ENCODE measurements around the gene CHL1. TPM values are rescaled to one million over a fixed set of nuclear protein-coding genes. Genes with fewer than 3 reads are reported as not detected.

Gene CHL1
- total RNA-seq, 1 experiment from 2014 or later: not detected

DNA sequence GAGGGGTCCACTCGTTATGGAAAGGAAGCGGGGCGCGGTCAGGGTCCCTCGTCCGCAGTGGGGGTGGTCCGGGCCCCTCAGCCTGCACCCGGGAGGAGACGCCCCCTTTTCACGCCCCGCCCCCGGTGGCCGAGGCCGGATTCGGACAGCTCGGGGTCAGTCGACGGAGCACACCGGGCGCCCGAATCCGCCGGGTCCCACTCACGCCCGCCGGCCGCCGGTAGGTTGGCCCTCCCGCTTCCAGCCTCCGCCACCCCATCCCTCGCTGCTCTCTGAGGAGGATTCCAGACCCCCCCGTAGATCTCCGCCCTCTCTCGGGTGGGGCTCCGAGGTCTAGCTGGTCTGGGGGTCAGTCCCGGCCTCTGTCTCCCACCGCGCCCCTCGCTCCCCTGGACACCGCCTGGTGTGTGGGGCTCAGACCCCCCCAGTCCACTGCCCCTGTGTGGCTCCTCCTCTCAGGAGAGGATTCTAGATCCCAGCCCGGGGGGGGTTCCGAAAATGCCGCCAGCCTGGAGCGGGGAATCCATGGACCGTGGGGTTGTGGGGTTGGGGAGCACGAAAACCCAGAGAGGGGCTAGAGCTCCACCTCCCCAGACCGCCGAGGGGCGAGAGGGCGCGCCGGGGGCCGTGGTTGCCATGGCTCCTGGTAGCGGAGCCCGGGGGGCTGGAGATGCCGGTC is 725 bp downstream of the CHL1 start:
- Histone ChIP-seq H4K20me1 (ENCODE audit: insufficient read depth) (no peaks in the 10 kb centered on the region), H2AFZ (no peak overlapping the region), H3F3A (ENCODE audit: insufficient read depth, low read depth) (no peaks in the 10 kb centered on the region), H3K27me3 (ENCODE audit: insufficient read depth, low read depth) (no peaks in the 10 kb centered on the region), H3K9me2 (ENCODE audit: insufficient read depth) (no peaks in the 10 kb centered on the region), H3K4me1 (replicated peaks; ENCODE audit: insufficient read depth) (no peaks in the 10 kb centered on the region), H3K79me2 (ENCODE audit: low read depth) (no peaks in the 10 kb centered on the region), H3K4me3 (no peak overlapping the region), H3K27ac (no peak overlapping the region), H3K4me2 (no peak overlapping the region), H3K9me3 (ENCODE audit: insufficient read depth, low read depth) (no peaks in the 10 kb centered on the region), H3K36me3 (ENCODE audit: low read depth) (no peaks in the 10 kb centered on the region)
- ChIA-PET CTCF (no interaction called here), POLR2A (ENCODE audit: unreplicated experiment) (no interaction called here)
- intact Hi-C loops (cut with micrococcal nuclease; ENCODE audit: unreplicated experiment): no loop called here
- DNase-seq: no peak
- BruUV-seq (replicated peaks): no TSS peak
- TF ChIP-seq, protein P1, sequence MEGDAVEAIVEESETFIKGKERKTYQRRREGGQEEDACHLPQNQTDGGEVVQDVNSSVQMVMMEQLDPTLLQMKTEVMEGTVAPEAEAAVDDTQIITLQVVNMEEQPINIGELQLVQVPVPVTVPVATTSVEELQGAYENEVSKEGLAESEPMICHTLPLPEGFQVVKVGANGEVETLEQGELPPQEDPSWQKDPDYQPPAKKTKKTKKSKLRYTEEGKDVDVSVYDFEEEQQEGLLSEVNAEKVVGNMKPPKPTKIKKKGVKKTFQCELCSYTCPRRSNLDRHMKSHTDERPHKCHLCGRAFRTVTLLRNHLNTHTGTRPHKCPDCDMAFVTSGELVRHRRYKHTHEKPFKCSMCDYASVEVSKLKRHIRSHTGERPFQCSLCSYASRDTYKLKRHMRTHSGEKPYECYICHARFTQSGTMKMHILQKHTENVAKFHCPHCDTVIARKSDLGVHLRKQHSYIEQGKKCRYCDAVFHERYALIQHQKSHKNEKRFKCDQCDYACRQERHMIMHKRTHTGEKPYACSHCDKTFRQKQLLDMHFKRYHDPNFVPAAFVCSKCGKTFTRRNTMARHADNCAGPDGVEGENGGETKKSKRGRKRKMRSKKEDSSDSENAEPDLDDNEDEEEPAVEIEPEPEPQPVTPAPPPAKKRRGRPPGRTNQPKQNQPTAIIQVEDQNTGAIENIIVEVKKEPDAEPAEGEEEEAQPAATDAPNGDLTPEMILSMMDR (conservative IDR thresholded peaks at IDR 0.05): no peak
- no peak for TF ChIP-seq EZH2 (IDR thresholded peaks at IDR 0.05; ENCODE audit: low read depth)

DNA sequence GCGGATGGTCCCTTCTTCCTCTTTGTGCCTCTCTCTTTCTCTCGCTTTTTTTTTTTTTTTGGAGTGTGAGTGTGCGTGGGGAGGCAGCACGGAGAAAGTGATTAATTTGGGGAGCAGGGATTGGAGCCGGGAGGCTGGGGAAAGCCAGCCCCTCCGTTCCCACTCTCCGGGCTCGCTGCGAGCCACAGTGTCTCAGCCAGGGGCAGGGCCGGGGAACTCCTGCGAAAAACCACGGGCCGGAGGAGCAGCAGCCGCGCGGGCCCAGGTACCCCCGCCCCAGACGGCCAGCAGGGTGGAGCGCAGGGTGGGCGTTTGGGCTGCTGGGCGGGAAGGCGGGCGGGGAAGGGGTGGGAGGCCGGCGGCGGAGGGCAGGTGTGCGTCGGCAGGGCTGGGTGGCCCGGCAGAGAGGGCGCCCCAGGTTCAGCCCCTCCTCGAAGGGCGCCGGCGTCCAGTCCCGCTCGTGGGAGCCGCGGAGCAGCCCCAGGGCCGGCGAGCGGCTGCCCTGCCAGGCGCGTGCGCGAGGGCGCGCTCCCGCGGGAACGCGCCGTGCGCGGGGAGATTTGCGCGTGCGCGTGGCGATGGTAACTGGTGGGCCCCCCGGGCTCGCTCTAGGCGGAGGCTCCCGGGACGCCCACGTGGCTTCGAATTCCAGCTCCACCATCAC is 1.4 kb downstream of the CHL1 start:
- intact Hi-C loops (cut with micrococcal nuclease; ENCODE audit: unreplicated experiment): no loop called here
- no peak overlapping the region for H3K4me2 ChIP-seq

DNA sequence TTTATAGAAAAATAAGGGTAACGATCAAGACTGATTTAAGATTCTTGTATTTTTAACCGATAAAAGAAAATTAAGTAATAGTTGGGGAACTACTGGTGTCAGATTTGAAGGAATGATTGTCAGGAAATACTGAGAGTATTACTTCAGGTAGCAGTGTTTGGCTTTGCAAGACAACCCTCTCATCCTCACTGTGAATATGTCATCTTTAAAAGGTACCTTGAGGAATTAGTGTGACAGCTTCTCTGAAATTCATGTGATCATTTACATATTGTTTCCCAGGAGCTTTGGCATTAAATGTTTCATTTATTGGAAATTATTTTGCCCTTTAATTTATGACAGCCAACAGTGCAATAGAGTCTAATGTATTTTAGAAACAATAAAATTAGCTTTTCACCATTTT is 3.3 kb downstream of the CHL1 start:
- Histone ChIP-seq H3K79me2 (ENCODE audit: low read depth) (no peaks in the 10 kb centered on the region), H2AFZ (no peak overlapping the region), H3K9me3 (ENCODE audit: insufficient read depth, low read depth) (no peaks in the 10 kb centered on the region), H3F3A (ENCODE audit: insufficient read depth, low read depth) (no peaks in the 10 kb centered on the region), H4K20me1 (ENCODE audit: insufficient read depth) (no peaks in the 10 kb centered on the region), H3K27me3 (ENCODE audit: insufficient read depth, low read depth) (no peaks in the 10 kb centered on the region), H3K27ac (no peak overlapping the region), H3K4me1 (replicated peaks; ENCODE audit: insufficient read depth) (no peaks in the 10 kb centered on the region), H3K9me2 (ENCODE audit: insufficient read depth) (no peaks in the 10 kb centered on the region), H3K4me3 (no peak overlapping the region), H3K4me2 (no peak overlapping the region), H3K36me3 (ENCODE audit: low read depth) (no peaks in the 10 kb centered on the region)
- no peak for TF ChIP-seq EZH2 (IDR thresholded peaks at IDR 0.05; ENCODE audit: low read depth)
- intact Hi-C loops (cut with micrococcal nuclease; ENCODE audit: unreplicated experiment): no loop called here
- ChIA-PET CTCF (no interaction called here), POLR2A (ENCODE audit: unreplicated experiment) (interaction anchor here (0.6 kb wide), 1 partner anchor 69 kb away, joined by 6 read pairs; no protein-coding TSS in a partner anchor)
- no TSS peak for BruUV-seq (replicated peaks)
- DNase-seq: no peak

More for the DNA sequence above, 1.4 kb downstream of the CHL1 start:
- Histone ChIP-seq H3K79me2 (ENCODE audit: low read depth) (no peaks in the 10 kb centered on the region), H3K9me3 (ENCODE audit: insufficient read depth, low read depth) (no peaks in the 10 kb centered on the region), H2AFZ (no peak overlapping the region), H3K36me3 (ENCODE audit: low read depth) (no peaks in the 10 kb centered on the region), H3K4me1 (replicated peaks; ENCODE audit: insufficient read depth) (no peaks in the 10 kb centered on the region), H3K27ac (no peak overlapping the region), H3K4me3 (no peak overlapping the region), H3K9me2 (ENCODE audit: insufficient read depth) (no peaks in the 10 kb centered on the region), H3F3A (ENCODE audit: insufficient read depth, low read depth) (no peaks in the 10 kb centered on the region), H3K27me3 (ENCODE audit: insufficient read depth, low read depth) (no peaks in the 10 kb centered on the region), H4K20me1 (ENCODE audit: insufficient read depth) (no peaks in the 10 kb centered on the region)
- TF ChIP-seq EZH2 (IDR thresholded peaks at IDR 0.05; ENCODE audit: low read depth): no peak
- TF ChIP-seq, protein P1 (conservative IDR thresholded peaks at IDR 0.05): no peak
- ChIA-PET POLR2A (ENCODE audit: unreplicated experiment) (no interaction called here), CTCF (no interaction called here)
- DNase-seq: no peak
- no TSS peak for BruUV-seq (replicated peaks)
